HL-60/S4 treated with retinoic acid at 250 ng/mL for 4 days and 3 days (cell line): ENCODE results near the gene DNAI1.
"Not testable (repeated sequence)": the region's sequence is repeated elsewhere in the genome, so short reads cannot be mapped to it uniquely, and the experiment has no call there.

Experiments used
- in situ Hi-C: fragments of 300-500 bp; cut with MboI; formaldehyde crosslinking; loops from 2 replicates; pipeline ENCODE4 v1.7.0; 2022; ENCODE audit warnings: low sequenced_read_pairs

DNAI1 gene

GRCh38 chr9:34446951-34447350, 11.7 kb upstream of the DNAI1 start:
- in situ Hi-C loops = loop anchor here (25.0 kb wide), 1 partner anchor 140 kb away; the partner anchor contains the start of gene CNTFR

GRCh38 chr9:34450644-34451043, 8.0 kb upstream of the DNAI1 start:
- in situ Hi-C loops = no loop called here

- in situ Hi-C loops = no loop called here
These were observed 7.5 kb upstream of the DNAI1 start for GRCh38 chr9:34451135-34451534.

- in situ Hi-C loops = no loop called here
These were observed 7.1 kb upstream of the DNAI1 start for GRCh38 chr9:34451545-34451944.

GRCh38 chr9:34452568-34452967, 6.0 kb upstream of the DNAI1 start:
- in situ Hi-C loops = no loop called here

- in situ Hi-C loops = no loop called here
These were observed 4.0 kb upstream of the DNAI1 start for GRCh38 chr9:34454571-34455065.

- in situ Hi-C loops = no loop called here
These were observed 2.5 kb upstream of the DNAI1 start for GRCh38 chr9:34456151-34456550.

GRCh38 chr9:34456746-34457145, 1.9 kb upstream of the DNAI1 start:
- in situ Hi-C loops = no loop called here

GRCh38 chr9:34457266-34458012, 1.2 kb upstream of the DNAI1 start:
- in situ Hi-C loops = no loop called here

- in situ Hi-C loops = no loop called here
These were observed 345 bp downstream of the DNAI1 start for GRCh38 chr9:34458959-34459340.

GRCh38 chr9:34459356-34459755, 751 bp downstream of the DNAI1 start:
- in situ Hi-C loops = no loop called here

- in situ Hi-C loops = no loop called here
These were observed 1.3 kb downstream of the DNAI1 start for GRCh38 chr9:34459941-34460340.

GRCh38 chr9:34463098-34463900, 4.7 kb downstream of the DNAI1 start:
- in situ Hi-C loops = no loop called here

- in situ Hi-C loops = no loop called here
These were observed 5.3 kb downstream of the DNAI1 start for GRCh38 chr9:34463901-34464232.

GRCh38 chr9:34464571-34464970, 6.0 kb downstream of the DNAI1 start:
- in situ Hi-C loops = no loop called here

- in situ Hi-C loops = no loop called here
These were observed 6.9 kb downstream of the DNAI1 start for GRCh38 chr9:34465468-34465867.

- in situ Hi-C loops = no loop called here
These were observed 16.5 kb downstream of the DNAI1 start for GRCh38 chr9:34475097-34475496.

GRCh38 chr9:34477541-34477940, 18.9 kb downstream of the DNAI1 start:
- in situ Hi-C loops = no loop called here

- in situ Hi-C loops = no loop called here
These were observed 20.8 kb downstream of the DNAI1 start for GRCh38 chr9:34479431-34479866.

GRCh38 chr9:34481620-34482019, 23.0 kb downstream of the DNAI1 start:
- in situ Hi-C loops = not testable (repeated sequence)

GRCh38 chr9:34482746-34483145, 24.1 kb downstream of the DNAI1 start:
- in situ Hi-C loops = not testable (repeated sequence)

GRCh38 chr9:34484678-34485077, 26.1 kb downstream of the DNAI1 start:
- in situ Hi-C loops = no loop called here
